Measurements from ENCODE around the gene PCDHA10. TPM values are rescaled to one million over a fixed set of nuclear protein-coding genes. Genes with fewer than 3 reads are reported as not detected.
"Not testable (repeated sequence)": the region's sequence is repeated elsewhere in the genome, so short reads cannot be mapped to it uniquely, and the experiment has no call there.

The PCDHA10 gene
- total RNA-seq, 4 donors from 2014 or later = under 0.01 to 0.15 (median 0.08) TPM

DNA sequence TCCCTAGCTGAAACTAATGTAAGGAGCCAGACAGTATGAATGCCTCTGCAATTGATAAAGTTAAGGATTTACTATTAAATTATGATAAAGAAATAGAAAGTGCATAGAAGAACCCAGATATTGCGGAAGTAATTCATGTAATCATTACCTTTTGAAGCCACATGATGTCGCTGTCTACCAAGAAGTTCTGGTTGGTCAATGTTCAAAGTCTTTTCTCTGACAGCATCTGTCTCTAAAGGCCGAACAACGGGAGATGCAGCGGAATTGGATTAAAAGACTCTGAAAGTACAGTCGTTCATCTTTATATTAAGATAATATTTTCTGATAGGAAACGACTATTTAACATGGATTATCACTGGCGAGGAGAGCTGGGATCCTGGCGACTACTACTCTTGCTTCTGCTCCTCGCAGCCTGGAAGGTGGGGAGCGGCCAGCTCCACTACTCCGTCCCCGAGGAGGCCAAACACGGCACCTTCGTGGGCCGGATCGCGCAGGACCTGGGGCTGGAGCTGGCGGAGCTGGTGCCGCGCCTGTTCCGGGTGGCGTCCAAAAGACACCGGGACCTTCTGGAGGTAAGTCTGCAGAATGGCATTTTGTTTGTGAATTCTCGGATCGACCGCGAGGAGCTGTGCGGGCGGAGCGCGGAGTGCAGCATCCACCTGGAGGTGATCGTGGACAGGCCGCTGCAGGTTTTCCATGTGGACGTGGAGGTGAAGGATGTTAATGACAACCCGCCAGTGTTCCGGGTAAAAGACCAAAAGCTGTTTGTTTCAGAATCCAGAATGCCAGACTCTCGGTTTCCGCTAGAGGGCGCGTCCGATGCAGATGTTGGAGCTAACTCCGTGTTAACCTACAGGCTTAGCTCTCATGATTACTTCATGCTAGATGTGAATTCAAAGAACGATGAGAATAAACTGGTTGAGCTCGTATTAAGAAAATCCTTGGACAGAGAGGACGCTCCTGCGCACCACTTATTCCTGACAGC is 14.4 kb upstream of the PCDHA10 start, which contains the start of gene PCDHA8:
PCDHA8 (plus strand) TSS at position 210 of the 985 bp plus-strand sequence; CDS start at position 345, 135 bp downstream.
- intact Hi-C loops (cut with DNase I) = no loop called here
- Histone ChIP-seq H3K9me3 (peaks cover 0 to 42% (median 20%) of the 10 kb centered on the region in 3 donors), H3K36me3 (no peaks in the 10 kb centered on the region), H3K4me3 (no peak within 1 kb of the TSS), H3K4me1 (no peaks in the 10 kb centered on the region), H3K27ac (no peak within 1 kb of the TSS), H3K27me3 (peaks cover 0 to 19% (median 0%) of the 10 kb centered on the region in 4 donors)
- WGBS, 2 donors = 30 to 34% methylated on average over 18 to 40 of the region's 47 CpGs
- no peak for DNase-seq
- TF ChIP-seq POLR2A (IDR thresholded peaks at IDR 0.05) = no peak
- TF ChIP-seq, protein P1, sequence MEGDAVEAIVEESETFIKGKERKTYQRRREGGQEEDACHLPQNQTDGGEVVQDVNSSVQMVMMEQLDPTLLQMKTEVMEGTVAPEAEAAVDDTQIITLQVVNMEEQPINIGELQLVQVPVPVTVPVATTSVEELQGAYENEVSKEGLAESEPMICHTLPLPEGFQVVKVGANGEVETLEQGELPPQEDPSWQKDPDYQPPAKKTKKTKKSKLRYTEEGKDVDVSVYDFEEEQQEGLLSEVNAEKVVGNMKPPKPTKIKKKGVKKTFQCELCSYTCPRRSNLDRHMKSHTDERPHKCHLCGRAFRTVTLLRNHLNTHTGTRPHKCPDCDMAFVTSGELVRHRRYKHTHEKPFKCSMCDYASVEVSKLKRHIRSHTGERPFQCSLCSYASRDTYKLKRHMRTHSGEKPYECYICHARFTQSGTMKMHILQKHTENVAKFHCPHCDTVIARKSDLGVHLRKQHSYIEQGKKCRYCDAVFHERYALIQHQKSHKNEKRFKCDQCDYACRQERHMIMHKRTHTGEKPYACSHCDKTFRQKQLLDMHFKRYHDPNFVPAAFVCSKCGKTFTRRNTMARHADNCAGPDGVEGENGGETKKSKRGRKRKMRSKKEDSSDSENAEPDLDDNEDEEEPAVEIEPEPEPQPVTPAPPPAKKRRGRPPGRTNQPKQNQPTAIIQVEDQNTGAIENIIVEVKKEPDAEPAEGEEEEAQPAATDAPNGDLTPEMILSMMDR (IDR thresholded peaks at IDR 0.05) = no peak

DNA sequence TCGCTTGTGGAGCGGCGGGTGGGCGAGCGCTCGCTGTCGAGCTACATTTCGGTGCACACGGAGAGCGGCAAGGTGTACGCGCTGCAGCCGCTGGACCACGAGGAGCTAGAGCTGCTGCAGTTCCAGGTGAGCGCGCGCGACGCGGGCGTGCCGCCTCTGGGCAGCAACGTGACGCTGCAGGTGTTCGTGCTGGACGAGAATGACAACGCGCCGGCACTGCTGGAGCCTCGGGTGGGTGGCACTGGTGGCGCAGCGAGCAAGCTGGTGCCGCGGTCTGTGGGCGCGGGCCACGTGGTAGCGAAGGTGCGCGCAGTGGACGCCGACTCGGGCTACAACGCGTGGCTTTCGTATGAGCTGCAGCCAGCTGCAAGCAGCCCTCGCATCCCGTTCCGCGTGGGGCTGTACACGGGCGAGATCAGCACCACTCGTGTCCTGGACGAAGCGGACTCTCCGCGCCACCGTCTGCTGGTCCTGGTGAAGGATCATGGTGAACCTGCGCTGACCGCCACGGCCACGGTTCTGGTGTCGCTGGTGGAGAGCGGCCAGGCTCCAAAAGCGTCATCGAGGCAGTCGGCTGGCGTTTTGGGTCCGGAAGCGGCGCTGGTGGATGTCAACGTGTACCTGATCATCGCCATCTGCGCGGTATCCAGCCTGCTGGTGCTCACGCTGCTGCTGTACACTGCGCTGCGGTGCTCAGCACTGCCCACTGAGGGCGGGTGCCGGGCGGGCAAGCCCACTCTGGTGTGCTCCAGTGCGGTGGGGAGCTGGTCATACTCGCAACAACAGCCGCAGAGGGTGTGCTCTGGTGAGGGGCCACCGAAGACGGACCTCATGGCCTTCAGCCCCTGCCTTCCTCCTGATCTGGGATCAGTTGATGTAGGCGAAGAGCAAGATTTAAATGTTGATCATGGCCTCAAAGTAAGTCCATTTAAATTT is 12.6 kb upstream of the PCDHA10 start:
- H3K36me3 ChIP-seq = no peaks in the 10 kb centered on the region
- no peak for DNase-seq
- TF ChIP-seq, protein P1 (IDR thresholded peaks at IDR 0.05) = no peak
- TF ChIP-seq POLR2A (IDR thresholded peaks at IDR 0.05) = no peak
- no peaks in the 10 kb centered on the region for H3K4me1 ChIP-seq
- intact Hi-C loops (cut with DNase I) = no loop called here
- H3K4me3 ChIP-seq = no peak overlapping the region
- H3K9me3 ChIP-seq = peaks cover 0 to 34% (median 16%) of the 10 kb centered on the region in 3 donors
- H3K27me3 ChIP-seq = peaks cover 0 to 28% (median 0%) of the 10 kb centered on the region in 4 donors
- 67 to 68% methylated on average over 34 of the region's 87 CpGs for WGBS, 2 donors
- no peak overlapping the region for H3K27ac ChIP-seq

DNA sequence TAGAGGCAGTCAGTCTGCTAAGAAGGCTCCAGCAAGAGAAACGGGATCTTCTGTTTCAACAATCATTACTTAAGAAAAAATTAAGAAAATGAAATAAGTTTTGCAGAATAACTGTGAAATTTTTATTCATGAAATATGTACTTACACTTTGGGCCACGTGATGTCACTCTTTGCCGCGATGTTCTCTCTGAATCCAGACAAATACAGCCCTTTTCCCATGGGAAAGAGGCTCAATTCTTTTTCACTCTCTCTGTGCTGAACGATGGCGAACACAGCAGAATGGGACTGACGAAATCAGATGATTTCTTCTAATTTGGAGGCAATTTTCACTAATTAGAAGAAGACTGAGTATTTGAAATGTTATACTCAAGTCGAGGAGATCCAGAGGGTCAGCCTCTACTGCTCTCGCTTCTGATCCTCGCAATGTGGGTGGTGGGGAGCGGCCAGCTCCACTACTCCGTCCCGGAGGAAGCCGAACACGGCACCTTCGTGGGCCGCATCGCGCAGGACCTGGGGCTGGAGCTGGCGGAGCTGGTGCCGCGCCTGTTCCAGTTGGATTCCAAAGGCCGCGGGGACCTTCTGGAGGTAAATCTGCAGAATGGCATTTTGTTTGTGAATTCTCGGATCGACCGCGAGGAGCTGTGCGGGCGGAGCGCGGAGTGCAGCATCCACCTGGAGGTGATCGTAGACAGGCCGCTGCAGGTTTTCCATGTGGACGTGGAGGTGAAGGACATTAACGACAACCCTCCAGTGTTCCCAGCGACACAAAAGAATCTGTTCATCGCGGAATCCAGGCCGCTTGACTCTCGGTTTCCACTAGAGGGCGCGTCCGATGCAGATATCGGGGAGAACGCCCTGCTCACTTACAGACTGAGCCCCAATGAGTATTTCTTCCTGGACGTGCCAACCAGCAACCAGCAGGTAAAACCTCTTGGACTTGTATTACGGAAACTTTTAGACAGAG is 7.3 kb upstream of the PCDHA10 start, which contains the start of gene PCDHA9:
PCDHA9 (plus strand) TSS at position 244 of the 964 bp plus-strand sequence; CDS start at position 358, 114 bp downstream.
- H3K4me1 ChIP-seq; H3K27ac ChIP-seq; H3K36me3 ChIP-seq; DNase-seq; H3K4me3 ChIP-seq; intact Hi-C loops (cut with DNase I): not testable (repeated sequence)
- Histone ChIP-seq H3K27me3 (peaks cover 0 to 43% (median 0%) of the 10 kb centered on the region in 4 donors), H3K9me3 (peaks cover 0 to 30% (median 24%) of the 10 kb centered on the region in 3 donors)
- WGBS, 2 donors = 23 to 27% methylated on average over 8 to 10 of the region's 48 CpGs

DNA sequence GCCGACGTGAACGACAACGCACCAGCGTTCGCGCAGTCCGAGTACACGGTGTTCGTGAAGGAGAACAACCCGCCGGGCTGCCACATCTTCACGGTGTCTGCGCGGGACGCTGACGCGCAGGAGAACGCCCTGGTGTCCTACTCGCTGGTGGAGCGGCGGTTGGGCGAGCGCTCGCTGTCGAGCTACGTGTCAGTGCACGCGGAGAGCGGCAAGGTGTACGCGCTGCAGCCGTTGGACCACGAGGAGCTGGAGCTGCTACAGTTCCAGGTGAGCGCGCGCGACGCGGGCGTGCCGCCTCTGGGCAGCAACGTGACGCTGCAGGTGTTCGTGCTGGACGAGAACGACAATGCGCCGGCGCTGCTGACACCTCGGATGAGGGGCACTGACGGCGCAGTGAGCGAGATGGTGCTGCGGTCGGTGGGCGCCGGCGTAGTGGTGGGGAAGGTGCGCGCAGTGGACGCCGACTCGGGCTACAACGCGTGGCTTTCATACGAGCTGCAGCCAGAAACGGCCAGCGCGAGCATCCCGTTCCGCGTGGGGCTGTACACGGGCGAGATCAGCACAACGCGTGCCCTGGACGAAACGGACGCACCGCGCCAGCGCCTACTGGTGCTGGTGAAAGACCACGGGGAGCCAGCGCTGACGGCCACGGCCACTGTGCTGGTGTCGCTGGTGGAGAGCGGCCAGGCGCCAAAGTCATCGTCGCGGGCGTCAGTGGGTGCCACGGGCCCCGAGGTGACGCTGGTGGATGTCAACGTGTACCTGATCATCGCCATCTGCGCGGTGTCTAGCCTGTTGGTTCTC is 5.7 kb upstream of the PCDHA10 start:
- H3K36me3 ChIP-seq; H3K4me1 ChIP-seq; H3K27ac ChIP-seq; H3K4me3 ChIP-seq; DNase-seq; intact Hi-C loops (cut with DNase I): not testable (repeated sequence)
- Histone ChIP-seq H3K9me3 (peaks cover 0 to 33% (median 23%) of the 10 kb centered on the region in 3 donors), H3K27me3 (peaks cover 0 to 44% (median 0%) of the 10 kb centered on the region in 4 donors)
- WGBS, 2 donors = 65 to 72% methylated on average over 20 to 57 of the region's 101 CpGs
